ENCODE results near the gene STK32B.
"Not testable (repeated sequence)": the region's sequence is repeated elsewhere in the genome, so short reads cannot be mapped to it uniquely, and the experiment has no call there.

The STK32B gene

DNA sequence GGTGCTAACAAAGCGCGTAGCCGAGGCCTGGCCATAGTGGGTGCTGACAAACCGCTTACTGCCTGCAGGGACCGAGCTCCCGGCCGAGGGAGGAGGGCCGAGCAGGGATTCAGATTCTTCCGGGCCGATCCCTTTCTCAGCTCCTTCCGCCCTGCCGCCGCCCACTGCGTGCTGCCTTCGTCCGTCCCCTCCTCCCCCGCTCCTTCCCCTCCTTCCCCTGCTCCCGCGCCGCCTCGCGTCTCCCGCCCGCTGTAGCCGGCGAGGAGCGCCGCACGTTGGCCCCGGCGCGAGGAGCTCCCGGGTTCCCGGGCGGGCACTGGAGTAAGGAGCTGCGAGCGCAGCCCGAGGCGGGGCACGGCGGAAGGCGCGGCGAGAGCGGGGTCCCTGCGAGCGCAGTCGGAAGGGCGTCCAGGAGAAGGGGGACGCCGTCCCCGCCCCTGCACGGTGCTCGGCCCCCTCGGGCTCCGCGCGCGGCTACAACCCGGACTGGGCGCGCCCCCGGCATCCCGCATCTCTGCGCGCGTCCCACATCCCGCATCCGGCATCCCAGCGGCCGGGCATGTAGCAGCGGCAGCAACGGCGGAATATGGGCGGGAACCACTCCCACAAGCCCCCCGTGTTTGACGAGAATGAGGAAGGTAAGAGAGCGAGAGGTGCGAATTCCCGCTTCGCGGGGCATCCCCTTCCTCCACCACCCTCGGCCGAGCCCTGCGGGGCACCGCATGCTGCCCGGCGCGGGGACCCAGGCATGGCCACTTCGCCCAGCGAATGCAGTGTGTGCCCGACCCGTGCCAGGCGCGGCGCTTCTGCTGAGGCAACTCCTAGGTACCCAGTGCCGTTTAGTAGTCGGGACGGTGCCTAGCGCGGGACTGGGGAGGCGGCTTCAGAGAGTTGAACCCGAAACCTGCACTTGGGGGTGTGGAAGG, at the start of gene STK32B:
TSS of gene STK32B (plus strand) at position 203 of the 926 bp plus-strand sequence.
- no peak for DNase-seq

DNA sequence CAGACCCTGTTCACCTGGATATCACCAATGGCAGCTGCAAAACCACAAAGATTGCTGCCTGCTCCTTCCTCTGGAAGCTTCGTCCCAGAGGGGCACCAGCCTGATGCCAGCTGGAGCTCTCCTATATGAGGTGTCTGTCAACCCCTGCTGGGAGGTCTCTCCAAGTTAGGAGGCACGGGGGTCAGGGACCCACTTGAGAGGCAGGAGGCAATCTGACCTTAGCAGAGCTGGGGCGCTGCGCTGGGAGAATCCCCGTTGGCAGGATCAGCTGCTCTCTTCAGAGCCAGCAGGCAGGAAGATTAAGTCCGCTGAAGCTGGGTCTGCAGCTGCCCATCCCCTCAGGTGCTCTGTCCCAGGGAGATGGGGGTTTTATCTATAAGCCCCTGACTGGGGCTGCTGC, 49.6 kb upstream of the STK32B start:
- not testable (repeated sequence) for DNase-seq

GRCh38 chr4:5003372-5003857, 47.9 kb upstream of the STK32B start:
- no peak for DNase-seq

- DNase-seq, result no peak
Measured at GRCh38 chr4:5003918-5004317, 47.4 kb upstream of the STK32B start.

DNA sequence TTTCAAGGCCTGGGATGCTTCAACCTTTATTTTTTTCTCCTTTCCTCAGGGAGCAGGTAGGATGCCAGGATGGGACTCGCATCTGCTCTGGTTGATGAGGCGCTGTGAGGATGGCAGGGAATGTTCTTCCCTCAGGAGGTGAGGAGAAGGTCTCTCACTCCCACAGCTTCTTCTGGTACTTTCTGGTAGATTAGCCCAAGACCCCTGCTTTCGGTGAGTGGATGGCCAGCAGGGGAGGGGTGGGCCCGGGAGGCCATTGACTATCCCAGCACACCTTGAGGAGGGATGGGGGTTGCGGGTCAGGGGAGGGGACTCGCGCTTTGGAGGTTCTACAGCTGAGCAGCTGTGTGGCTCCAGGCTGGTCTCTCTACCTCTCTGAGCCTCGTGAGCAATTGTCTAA, 46.8 kb upstream of the STK32B start:
- DNase-seq, result no peak

GRCh38 chr4:5006932-5007331, 44.3 kb upstream of the STK32B start:
- DNase-seq, result not testable (repeated sequence)

DNA sequence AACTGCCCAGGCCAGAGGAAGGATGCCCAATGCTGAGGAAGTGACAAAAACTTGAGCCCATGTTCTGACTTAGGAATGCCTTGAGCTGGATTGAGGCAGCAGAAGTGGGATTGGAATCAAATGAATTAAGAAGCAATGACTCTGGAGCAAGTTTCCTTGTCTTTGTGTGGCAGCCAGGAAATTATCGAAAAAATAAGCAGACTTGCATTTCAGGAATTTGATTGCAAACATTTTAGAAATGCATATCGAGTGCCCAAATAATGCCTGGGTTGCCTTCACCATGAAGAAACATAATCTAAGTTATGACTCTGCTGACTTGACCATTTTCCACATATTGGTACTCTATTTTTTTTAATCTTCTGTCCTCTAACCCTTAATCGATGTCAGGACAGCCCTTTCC, 41.5 kb upstream of the STK32B start:
- DNase-seq, result no peak

DNA sequence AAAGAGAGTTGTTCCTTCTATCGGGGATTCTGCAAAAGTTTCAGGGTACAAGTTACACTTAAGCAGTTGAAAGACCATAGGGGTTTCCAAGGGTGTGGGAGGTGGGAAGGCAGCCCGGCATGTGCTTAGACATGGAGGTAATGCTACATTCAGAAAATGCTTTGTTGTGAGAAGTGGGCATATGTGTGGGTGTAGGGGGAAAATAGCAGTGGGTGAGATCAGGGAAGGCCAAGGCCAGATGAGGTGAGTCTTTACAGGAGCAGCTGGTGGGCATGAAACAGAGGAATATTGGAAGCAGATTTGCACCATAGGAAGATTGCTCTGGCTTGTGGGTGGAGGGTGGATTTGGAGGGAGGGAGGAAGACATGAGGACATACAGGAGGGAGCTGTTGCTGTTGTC, 40.3 kb upstream of the STK32B start:
- no peak for DNase-seq

DNA sequence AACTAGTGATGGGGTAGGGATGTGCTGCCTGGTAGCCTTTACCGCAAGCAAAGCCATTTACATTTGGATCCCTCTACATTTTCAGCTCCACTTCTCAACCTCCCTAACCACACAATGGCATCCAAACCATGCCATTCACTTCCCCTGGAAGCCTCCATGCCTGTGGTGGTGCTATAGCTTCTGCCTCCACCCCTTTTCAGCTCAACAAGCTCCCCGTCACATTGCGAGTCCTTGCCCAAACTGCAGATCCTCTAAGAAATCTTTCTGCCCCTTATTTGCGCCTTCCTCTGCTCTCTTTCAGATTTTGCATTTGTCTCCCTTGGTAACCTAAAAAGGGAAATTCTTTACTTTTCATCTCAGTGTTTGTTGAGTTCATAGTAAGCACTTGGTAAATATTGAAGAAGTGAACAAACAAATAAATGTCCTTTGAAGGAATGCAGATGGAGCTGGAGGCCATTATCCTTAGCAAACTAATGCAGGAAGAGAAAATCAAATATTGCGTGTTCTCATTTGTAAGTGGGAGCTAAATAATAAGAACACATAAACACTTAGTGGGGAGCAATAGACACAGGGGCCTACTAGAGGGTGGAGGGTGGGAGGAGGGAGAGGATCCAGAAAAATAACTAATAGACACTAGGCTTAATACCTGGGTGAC, 38.9 kb upstream of the STK32B start:
- DNase-seq, result no peak

GRCh38 chr4:5012958-5013357, 38.3 kb upstream of the STK32B start:
- no peak for DNase-seq

GRCh38 chr4:5014007-5014682, 37.1 kb upstream of the STK32B start:
- no peak for DNase-seq

DNA sequence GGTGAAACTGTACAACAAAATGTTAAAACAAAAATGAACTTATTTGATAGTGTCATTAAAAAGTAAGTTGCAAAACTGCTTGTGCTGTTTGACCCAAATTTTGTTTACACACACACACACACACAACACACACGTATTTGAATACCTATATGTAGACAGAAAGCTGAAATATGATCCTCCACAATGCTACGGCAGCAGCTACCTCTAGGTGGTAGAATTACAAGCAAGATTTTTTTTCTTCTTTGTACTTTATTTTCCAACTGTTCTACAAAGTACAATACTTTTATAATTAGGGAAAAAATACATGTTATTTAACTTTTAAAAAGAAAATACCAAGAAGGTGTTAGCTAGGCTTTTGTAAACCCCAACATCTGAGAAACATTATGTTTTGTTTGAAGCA, 33.2 kb upstream of the STK32B start:
- DNase-seq, result no peak

DNA sequence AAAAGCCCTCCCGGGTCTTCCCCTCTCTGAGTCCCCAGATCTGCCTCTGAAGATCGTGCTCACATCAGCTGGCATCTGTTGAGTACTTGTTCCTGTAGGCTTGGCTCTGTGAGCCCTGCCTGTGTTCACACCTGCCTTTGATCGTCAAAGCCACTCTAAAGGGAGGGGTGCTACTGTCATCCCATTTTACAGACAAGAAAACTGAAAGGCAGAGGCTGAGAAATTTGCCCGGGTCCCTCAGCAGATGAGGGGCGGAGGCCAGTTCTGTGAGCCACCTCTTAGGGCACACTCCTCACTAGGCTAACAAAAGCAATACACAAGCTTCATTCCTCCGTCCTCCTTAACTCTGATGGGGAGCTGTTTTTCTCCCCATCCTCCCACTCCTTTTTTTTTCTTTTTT, 32.7 kb upstream of the STK32B start:
- no peak for DNase-seq

DNA sequence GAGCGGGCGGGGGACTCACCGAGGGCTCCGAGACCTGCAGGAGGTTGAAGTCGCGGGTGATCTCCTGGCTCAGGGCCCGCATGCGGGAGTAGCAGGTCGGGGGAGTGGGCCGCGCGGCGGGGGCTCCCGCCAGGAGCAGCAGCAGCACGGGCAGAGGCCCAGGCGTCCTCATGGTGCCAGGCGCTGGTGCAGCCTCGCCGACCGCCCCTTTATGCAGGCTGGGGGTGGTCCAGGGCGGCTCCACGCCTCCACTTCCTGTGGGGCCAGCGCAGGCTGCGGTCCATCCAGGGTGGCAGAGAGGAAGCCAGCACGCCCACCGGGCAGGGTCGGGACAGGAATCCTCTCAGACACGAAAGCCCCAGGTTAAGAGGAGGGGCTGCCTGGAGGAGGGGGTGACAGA, 32.0 kb upstream of the STK32B start, which contains the start of gene CYTL1:
TSS of gene CYTL1 (minus strand) at position 185 of the 400 bp plus-strand sequence. CDS start at position 172, 13 bp downstream.
- DNase-seq, result no peak

DNA sequence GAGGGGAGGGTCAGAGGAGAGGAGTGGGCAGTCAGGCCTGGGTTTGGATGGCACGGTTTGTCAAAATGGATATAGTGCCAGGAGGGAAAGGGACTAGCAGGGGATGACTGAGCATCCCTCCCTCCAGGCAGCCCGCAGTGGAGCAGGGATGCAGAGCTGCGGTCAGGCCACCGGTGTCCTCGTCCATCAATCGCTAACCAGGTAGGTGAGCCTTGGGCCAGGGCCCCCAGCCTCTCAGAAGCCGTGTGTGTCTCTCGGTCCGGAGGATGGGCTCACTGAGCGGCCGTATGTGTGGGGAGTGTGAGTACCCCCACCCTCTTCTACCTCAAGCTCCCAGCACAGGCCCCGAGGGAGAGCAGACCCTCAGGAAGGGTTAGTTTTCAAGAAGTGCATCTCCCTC, 31.5 kb upstream of the STK32B start:
- DNase-seq, result no peak

- no peak for DNase-seq
Measured at GRCh38 chr4:5020341-5020740, 30.9 kb upstream of the STK32B start.

DNA sequence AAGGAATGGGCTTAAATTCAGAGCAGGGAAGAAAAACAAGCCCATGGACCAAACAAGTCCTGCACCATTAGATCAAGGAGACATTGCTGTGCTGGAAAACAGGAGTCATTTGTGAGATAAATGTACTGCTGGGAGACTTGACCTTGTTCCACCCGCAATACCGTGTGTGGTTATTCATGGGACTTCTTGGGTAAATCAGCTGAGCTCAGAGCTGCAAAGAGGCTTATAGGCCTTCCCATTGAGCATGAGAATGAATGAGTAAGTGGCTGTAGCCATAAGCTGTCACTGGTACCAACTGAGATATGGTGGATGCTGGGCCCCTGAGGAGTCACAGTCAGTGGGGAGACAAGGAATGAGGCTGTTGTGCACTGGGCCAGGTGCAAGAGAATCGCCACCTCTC, 29.7 kb upstream of the STK32B start:
- DNase-seq, result no peak

GRCh38 chr4:5024673-5025072, 26.6 kb upstream of the STK32B start:
- no peak for DNase-seq

DNA sequence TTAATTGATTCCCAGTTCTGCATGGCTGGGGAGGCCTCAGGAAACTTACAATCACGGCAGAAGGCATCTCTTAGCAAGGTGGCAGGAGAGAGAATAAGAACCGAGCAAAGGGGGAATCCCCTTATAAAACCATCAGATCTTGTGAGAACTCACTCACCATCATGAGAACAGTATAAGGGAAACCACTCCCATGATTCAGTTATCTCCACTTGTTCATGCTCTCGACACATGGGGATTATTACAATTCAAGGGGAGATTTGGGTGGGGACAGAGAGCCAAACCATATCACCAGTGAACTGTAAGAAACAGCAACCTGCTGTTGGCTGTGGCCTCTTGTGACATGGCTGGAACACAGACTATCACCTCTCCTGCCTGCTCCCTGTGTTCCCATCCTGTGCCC, 24.9 kb upstream of the STK32B start:
- no peak for DNase-seq

GRCh38 chr4:5027346-5027745, 23.9 kb upstream of the STK32B start:
- no peak for DNase-seq

GRCh38 chr4:5028480-5028879, 22.8 kb upstream of the STK32B start:
- DNase-seq, result no peak

DNA sequence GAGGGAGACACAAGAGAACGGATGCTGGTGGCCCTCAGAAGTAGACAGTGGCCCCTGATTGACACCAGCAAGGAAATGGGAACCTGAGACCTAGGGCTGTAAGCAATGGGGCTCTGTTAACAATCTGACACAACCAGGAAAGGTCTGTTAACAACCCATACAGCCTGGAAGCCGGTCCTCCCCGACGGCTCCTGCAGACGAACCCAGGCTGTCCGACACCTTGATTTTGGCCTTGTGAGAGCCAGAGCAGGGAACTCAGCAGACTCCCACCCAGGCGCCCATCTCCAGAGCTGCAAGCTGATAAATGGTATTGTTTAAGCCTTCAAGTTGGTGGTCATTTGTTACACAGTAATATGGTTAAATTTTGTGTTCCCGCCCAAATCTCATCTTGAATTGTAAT, 21.8 kb upstream of the STK32B start:
- DNase-seq, result no peak

DNA sequence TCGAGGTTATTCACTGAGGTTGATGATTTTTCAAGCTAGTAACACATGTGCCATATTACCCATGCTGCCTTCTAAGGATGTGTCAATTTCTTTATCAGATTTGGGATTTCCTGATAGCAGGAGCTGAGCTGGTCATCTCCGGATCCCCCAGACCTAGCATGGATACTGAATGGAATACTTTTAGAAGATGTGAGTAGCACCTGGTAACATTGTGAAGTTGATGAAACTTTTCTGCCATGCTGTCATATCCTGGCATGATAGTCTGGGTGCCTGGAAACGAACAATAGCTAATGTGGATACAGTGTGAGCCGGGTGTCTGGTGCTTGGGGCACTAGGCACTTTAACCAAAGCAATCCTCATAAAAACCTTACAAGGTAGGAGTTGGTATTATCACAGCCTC, 21.1 kb upstream of the STK32B start:
- no peak for DNase-seq

GRCh38 chr4:5030927-5031326, 20.4 kb upstream of the STK32B start:
- DNase-seq, result no peak
